AG08396 (cell line): ENCODE measurements around the gene ZNF878.
"Not testable (repeated sequence)": the region's sequence is repeated elsewhere in the genome, so short reads cannot be mapped to it uniquely, and the experiment has no call there.

Source experiments
- DNase-seq: peaks from one replicate; pipeline ENCODE4 v3.0.0; 2012; ENCODE audit warnings: low spot score, mixed read lengths

ZNF878 gene

GRCh38 chr19:12052497-12053169, at the start of gene ZNF878:
ZNF878 (minus strand) TSS chr19:12052961; CDS start chr19:12052801, 160 bp downstream.
- DNase-seq = peak; percentile 91

DNA sequence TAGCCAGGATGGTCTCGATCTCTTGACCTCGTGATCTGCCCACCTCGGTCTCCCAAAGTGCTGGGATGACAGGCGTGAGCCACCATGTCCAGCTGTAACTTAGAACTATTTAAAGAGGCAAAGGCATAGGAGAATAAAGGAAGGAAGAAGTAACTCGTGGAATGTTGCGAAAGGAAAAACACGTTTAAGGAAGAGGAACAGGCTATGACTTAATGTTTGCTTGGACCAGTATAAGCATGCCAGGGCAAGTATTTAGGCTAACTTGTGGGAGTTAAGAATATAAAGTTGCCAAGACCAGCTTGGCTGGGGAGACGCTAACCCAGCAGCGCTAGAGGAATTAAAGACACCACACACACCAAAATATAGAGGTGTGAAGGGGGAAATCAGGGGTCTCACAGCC, 45.3 kb upstream of the ZNF878 start:
- DNase-seq = no peak

DNA sequence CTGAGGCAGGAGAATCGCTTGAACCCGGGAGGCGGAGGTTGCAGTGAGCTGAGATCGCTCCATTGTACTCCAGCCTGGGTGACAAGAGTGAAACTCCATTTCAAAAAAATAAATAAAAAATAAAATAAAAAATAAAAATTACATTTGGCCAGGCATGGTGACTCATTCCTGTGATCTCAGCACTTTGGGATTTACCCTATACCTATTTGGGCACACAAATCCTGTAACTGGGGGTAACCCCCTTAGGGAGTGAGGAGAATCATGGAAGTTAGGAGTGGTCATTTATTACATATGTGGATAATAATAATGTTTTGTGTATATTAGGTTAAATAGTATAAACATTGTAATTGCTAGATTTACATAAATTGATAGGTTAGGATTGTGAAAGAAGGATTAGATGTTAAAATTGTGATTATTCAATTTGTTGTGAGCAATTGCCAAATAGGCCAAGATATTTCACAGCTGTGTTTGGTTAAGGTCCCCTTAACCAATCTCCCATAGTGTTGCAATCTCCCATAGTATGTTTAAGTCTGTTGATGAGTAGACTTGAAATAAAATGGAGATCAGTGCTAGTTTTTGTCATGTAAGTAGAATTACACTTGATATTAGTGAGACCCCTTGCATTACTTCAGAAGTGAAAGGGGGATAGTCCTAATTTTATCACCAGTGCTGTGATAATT, 42.5 kb upstream of the ZNF878 start:
- DNase-seq = no peak

GRCh38 chr19:12093777-12094176, 41.0 kb upstream of the ZNF878 start:
- DNase-seq = no peak

DNA sequence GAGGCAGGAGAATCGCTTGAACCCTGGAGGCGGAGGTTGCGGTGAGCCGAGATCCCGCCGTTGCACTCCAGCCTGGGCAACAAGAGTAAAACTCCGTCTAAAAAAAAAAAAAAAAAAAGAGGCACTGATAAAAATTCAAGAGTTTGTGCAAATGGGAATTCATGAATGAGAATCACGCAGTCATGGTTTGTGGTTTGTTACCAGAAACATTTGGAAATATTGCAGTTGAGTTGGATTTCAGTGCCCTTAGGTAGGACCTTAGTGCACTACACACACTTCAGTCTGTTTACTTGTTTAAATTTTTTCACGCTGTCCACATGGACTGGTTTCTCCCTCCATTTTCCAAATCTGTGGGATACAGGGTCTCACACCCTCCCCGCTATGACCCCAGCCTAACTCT, 40.2 kb upstream of the ZNF878 start:
- no peak for DNase-seq

GRCh38 chr19:12092065-12092867, 39.5 kb upstream of the ZNF878 start:
- DNase-seq = peak; percentile 96

- peak; percentile 61 for DNase-seq
Observed at GRCh38 chr19:12090807-12091206, 38.0 kb upstream of the ZNF878 start.

DNA sequence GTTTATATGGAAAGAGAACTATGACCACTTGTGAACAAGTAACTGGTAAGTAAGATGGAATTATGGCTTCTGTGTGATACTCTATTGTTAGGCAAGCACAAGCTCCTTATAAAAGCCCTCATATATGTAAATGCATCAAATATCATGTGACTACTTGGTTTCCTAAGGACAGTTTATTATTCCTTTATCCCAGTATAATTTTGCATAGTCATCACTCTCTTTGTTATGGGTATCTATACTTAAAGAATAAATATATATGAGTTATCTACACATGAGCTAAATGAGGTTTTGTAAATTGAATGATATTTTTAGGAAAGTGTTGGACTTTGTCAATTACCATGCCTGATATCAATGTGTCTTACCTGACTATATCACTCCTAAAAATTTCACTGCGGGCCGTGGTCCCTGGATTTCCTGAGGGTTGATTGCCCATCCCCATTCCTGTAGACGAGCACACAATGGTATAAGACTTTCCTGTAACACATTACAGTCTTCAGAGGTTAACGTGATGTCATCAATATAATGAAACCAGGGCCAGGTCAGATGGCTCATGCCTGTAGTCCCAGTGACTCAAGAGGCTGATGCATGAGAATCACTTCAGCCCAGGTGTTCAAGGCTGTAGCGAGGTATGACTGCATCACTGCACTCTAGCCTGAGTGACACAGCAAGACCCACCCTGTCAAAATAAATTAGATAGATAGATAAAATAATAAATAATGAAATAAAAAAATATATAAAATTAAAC, 32.5 kb upstream of the ZNF878 start:
- DNase-seq = no peak

DNA sequence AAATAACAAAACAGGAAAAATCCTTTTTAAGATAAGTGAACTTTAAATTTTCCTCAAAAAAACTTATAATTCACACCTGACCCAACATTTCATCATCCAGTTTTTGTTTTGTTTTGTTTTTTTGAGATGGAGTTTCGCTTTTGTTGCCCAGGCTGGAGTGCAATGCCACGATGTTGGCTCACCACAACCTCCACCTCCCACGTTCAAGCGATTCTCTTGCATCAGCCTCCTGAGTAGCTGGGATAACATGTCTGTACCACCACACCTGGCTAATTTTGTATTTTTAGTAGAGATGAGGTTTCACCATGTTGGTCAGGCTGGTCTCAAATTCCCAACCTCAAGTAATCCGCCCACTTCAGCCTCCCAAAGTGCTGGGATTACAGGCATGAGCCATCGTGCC, 30.6 kb upstream of the ZNF878 start:
- not testable (repeated sequence) for DNase-seq

DNA sequence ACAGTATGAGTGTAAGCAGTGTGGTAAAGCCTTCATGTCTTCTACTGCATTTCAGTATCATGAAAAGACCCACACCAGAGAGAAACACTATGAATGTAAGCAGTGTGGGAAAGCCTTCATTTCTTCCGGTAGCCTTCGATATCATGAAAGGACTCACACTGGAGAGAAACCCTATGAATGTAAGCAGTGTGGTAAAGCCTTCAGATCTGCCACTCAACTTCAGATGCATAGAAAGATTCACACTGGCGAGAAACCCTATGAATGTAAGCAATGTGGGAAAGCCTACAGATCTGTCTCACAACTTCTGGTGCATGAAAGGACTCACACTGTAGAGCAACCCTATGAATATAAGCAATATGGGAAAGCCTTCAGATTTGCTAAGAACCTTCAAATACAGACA, 24.6 kb upstream of the ZNF878 start:
- DNase-seq = no peak

GRCh38 chr19:12076331-12076730, 23.6 kb upstream of the ZNF878 start:
- not testable (repeated sequence) for DNase-seq

- DNase-seq = no peak
Observed at GRCh38 chr19:12075538-12076139, 22.9 kb upstream of the ZNF878 start.

DNA sequence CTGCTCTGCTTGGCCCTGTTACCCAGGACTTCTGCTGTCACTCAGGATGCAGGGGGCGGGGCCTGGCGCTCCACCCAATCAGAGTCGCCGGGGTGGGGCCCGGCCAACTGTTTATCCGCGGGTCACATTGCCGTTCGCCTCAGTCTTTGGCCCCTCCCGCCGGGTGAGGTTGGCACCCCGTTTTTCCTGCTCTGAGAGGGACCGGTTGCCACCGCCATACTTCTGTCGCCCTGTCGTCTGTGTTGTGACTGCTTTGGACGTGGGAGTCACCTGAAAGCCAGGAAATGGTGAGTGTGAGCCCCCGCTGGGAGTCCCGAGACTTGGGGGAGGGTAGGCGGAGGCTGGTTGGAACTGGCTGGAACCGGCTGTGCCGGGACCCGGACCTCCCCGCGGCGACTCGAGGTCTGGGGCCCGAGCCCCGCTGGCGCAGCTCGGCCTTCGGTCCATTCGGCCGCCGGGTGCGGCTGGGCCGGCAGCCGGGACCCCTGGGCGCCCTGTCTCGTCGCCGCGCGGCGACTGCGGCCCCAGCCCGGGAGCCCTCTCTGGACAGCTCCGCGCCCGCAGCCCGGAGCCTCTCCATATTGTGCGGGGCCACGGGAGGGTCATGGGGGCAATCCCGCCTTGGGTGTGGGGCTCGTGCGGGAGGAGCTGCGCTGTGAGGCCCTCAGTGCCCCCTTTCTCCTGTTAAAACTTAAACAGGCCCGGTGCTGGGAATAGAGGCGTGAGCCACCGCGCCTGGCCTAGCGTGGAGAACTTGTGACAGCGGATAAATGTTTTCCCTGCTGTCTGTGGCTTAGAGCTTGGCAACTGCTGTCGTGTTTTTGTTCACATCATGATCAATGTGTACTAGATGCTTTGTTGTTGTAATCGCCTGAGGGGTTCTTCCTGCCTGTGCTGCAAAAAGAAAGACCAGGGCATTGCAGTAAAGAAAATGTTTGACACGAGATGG, 12.1 kb upstream of the ZNF878 start, which contains the start of gene ZNF844:
ZNF844 (plus strand) TSS at position 142 of the 949 bp plus-strand sequence; CDS start at position 285, 143 bp downstream.
- peak; percentile 98 for DNase-seq

DNA sequence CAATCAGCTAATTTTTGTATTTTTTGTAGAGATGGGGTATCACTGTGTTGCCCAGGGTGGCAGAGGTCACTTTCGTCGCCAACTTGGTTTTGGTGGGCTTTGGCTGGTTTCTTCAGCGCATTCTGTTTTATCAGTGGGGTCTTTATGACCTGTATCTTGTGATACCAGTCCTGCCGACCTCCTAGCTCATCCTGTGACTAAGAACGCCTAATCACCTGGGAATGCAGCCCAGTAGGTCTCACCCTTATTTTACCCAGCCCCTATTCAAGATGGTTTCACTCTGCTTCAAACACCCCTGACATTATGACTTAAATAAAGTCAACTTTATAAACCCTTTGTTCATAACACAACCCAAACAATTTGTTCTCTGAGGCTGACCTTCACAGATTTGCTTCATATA, 3.0 kb upstream of the ZNF878 start:
- DNase-seq = no peak

DNA sequence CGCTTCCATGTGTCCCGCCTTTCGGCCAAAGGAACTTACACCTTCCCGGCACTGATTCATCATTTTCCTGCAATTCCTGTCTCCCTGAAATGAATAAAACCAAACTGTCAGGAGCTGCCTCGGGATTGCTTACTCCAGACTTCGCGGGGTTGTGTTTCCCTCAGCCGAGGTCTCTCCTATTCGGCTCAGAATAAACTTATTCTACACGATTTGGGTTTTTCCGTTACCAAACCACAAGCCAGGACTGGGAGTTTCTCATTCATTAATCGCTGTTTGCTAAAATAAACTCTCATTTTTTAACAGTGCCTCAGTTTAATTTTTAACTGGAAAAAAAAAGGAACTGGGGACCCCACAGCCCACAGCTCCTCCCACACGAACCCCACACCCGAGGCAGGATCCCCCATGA, 667 bp downstream of the ZNF878 start:
- peak; percentile 19 for DNase-seq

DNA sequence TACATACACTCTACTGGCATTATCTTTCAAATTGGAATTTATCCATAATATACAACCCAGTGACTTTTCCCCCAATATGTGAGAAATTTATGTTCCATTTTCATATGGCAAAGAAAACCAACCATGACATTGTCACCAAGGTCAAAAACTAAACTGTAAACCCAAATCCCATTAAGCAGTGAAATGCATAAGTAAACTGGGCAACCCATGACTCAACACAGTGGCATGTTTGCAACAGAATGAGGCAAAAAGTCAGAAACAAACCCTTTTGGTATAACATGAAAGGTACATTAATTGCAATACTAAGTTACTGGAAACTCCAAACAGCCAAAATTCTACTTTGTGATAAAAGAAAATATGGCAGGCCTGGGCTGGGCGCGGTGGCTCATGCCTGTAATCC, 4.9 kb downstream of the ZNF878 start:
- DNase-seq = no peak

- DNase-seq = no peak
Observed at GRCh38 chr19:12043752-12044422, 8.9 kb downstream of the ZNF878 start.

DNA sequence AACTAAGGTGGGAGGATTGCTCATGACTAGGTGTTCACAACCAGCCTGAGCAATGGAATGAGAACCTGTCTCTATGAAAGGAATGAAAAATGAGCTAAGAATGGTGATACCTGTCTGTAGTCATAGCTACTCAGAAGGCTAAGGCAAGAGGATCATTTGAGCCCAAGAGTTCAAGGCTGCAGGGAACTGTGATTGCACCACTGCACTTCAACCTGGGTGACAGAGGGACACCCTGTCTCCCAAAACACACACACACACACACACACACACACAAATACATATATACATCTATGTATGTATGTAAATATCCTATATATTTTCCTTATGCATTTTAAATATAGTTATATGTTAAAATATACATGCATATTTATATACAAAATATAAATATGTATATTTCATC, 9.9 kb downstream of the ZNF878 start:
- no peak for DNase-seq

DNA sequence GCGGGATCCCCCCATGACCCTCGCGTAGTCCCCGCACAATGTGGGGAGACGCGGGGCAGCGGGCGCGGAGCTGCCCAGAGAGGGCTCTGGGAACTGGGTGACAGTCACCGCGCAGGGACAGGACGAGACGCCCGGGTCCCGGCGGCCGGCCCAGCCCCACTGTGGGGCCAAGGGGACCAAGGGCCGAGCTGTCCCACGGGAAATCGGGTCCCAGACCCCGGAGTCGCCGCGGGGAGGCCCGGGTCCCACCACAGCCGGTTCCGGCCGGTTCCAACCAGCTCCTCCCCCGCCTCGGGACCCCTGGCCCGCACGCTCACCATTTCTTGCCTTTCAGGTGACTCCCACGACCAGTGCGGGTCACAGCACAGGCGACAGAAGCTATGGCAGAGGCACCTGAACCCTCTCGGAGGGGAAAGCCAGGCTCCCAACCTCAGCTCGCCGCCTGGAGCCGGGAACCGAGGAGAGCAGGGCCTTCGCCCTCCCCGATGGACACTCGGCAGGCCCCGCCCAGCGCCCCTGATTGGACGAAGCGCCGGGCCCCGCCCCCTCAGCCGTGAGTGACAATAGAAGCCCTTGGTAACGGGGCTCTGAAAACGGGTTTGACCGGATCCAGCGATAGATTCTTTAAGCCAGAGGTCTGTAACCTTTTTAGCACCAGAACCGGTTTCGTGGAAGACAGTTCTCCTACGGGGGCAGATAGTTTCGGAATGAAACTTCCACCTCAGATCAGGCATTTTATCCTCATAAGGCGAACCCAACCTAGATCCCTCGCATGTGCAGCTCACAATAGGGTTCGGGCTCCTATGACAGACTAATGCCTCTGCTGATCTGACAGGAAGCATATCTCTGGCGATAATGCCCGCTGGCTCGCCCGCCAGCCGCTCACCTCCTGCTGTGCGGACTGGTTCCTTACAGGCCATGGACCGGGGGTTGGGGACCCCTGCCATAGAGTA, 17.3 kb downstream of the ZNF878 start, which contains the start of gene ZNF433:
ZNF433 (minus strand) TSS at position 460 of the 953 bp plus-strand sequence; CDS start at position 320, 140 bp downstream.
- peak; percentile 98 for DNase-seq
